GM19397 (cell line): Measurements from ENCODE around the gene LY9.

ENCODE experiments used
- ATAC-seq: cut with Tn5 transposase; IDR thresholded peaks from one replicate; pipeline ENCODE4 v1.9.1; 2021; ENCODE audit warnings: mild to moderate bottlenecking, moderate library complexity; ENCODE audit not compliant: unreplicated experiment

The LY9 gene

DNA sequence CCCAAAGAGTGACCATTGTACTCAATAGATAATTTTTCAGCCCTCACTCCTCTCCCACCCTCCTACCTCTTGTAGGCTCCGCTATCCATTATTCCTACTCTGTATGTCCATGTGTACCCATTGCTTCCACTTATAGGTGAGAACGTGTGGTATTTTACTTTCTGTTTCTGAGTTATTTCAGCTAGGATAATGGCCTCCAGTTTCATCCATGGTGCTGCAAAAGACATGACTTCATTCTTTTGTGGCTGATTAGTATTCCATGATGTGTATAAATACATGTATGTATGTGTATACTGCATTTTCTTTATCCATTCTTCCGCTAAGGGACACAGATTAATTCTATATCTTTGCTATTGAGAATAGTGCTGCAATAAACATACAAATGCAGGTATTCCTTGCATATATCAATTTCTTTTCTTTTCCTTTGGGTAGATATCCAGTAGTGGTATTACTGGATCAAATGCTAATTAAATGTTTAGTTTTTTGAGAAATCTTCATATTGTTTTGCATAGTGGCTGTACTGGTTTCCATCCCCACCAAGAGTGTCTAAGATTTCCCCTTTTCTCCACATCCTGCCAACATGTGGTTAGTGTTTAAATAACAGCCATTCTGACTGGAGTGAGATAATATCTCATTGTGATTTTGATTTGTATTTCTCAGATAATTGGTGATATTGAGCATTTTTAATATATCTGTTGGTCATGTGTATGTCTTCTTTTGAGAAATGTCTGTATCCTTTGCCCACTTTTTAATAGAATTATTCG lies 4.9 kb downstream of the LY9 start:
- no peak for ATAC-seq

DNA sequence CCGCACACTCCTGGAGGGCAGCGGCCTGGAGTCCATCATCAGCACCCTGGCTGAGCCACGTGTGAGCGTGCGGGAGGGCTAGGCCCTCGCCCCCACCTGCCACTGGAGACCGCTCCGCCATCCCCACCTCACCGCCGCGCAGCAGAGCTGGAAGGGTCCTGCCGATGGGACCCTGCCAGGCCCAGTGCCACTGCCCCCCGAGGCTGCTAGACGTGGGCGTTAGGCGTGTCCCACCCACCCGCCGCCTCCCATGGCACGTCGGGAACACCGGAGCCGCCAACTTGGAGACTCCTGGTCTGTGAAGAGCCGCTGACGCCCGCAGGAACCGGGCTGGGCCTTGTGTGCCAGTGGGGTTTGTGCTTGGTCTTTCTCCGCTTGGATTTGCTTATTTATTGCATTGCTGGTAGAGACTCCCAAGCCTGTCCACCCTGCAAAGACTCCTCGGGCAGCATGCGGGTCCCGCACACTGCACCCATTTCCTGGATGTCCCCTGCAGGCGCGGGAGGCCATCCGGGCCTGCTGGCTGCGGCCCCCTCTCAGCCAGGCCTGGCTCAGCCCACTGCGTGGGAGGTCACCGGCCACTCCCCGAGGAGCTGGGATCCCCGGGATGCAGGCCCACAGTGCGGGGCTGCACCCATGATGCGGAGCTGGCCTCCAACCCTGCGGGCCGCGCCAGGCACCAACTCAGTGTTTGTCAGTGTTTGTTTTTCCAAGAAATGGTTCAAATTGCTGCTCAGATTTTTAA lies 6.0 kb downstream of the LY9 start:
- no peak for ATAC-seq

DNA sequence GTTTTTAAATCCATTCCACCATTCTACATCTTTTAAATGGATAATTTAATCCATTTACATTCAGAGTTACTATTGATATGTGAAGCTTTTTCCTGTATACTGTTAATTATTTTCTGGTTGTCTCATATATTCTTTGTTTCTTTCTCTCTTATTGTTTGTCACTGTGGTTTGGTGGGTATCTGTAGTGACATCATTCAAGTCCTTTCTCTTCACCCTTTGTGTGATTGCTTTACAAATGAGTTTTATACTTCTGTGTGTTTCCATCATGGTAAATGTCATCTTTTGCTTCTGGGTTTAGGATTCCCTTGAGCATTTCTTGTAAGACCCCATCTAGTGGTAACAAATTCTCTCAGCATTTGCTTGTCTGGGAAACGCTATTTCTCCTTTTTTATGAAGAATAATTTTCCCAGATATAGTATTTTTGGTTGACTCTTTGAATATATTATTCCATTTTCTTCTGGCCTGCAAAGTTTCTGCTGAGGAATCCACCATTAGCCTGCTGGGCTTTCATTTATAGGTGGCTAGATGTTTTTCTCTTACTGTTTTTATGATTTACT lies 10.2 kb downstream of the LY9 start:
- no peak for ATAC-seq

DNA sequence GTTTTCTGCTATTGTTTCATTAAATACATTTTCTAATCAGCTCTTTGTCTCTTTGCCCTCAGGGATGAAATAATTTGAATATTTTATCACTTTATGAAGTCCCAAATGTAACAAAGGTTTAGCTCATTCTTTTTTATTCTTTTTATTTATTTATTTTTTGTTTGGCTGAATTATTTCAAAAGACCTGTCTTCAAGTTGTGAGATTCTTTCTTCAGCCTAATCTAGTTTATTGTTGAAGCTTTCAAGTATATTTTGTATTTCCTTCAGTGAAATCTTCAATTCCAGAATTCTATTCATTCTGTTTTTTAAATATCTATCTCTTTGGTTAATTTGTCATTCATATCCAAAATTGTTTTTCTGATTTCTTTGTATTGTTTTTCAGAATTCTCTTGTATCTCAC lies 10.8 kb downstream of the LY9 start:
- ATAC-seq: no peak

DNA sequence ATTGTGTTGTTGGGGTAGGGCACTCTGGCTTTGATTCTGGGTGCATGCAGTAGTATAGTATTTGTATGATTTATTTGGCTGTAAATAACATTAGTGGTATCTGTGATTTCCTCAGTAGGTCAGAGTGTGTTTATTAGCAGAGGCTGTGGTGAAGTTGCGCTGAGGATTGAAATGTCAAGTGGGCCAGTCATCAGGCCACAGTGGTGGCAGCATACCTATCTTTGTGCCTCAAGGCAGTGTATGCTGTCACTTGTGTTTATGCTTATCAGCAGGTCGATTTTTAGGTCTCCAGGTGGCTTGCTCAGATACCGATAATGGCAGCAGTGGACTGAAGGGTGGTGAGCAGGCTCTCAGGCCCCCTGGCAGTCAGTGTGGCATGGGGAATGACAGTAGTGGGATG lies 11.3 kb downstream of the LY9 start:
- no peak for ATAC-seq

DNA sequence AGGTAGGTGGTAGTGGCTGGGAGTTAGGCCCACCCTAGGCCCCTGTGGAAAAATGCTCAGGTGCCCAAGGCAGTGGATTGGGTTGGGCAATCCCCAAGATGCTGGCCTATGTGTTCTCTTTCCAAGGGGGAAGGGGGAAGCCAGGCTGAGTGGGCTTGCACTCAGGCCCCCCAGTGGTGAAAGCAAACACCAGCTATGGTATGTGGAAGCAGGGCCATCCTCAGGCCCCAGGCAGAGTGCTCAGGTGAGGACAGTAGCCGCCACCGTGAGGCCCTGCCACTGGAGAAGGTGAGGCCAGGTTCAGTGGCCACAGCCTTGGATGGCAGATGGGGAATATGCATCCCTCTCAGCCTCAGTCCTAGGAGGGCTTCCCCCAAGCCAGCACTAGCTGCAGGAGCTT lies 11.8 kb downstream of the LY9 start:
- no peak for ATAC-seq

DNA sequence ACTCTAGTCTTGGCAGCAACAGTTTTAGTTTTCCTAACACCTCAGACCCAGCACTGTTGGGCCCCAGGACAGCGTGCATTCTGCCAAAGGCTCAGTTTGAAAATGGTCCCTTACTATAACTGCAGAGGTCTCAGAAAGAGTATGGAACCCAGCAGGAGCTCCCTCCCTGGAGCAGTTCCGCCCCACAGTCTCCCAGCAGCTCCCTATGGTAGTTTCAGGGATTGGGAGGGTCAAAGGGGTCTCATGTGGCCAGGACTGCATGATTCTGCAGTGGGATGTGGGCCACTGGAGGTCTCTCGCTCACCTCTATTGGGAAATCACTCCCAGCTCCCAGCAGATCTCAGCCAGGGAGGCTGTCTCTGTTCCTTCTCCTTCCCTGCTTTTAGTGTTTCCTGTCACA lies 12.3 kb downstream of the LY9 start:
- no peak for ATAC-seq

DNA sequence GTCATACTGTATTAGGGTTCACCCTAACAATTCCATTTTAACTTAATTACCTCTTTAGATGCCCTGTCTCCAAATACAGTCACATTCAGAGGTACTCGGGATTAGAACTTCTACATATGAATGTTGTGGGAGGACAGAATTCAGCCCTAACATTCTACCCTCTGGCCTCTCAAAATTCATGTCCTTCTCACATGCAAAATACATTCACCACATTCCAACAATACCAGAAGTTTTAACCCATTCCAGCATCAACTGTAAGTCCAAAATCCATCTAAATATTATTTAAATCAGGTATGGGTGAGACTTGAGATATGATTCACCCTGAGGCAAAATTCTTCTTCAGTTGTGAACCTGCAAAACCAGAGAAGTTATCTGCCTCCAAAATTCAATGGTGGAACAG lies 14.5 kb downstream of the LY9 start:
- no peak for ATAC-seq

DNA sequence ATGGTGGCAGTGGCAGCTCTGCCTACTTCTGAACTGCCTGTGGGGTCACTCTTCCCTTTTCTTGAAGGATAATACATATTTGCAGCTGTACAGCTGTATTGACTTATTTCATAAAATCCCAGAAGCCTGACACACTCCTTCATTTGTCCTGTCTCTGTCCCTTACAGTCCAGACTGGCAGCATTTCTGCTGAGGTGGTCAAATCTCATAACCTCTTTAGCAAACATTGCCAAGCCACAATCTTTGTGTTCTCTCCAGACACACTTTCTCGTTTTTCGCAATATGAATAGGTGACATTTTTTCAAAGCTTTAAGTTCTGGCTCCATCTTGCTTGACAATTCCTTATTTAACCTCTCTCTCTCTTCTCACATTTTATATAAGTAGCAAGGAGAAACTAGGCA lies 15.2 kb downstream of the LY9 start:
- ATAC-seq: no peak

DNA sequence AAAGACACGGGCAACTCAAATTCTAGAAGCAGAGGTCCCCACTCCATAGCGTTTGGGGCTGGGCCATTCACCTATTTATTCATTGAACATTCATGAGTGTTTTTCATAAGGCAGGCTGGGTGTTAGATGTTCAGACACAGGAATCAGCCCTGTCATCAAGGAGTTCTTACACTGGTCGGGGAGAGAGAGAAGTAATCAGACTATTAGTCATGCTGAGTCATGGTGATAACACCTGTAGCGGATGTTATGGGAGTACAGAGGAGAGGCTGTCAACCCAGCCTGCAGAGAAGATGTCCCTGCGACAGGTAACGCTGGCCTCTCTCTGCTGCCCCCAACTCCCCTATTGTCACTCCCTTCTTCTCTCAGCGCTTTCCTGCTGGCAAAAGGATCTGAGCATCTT lies 17.2 kb downstream of the LY9 start:
- no peak for ATAC-seq

DNA sequence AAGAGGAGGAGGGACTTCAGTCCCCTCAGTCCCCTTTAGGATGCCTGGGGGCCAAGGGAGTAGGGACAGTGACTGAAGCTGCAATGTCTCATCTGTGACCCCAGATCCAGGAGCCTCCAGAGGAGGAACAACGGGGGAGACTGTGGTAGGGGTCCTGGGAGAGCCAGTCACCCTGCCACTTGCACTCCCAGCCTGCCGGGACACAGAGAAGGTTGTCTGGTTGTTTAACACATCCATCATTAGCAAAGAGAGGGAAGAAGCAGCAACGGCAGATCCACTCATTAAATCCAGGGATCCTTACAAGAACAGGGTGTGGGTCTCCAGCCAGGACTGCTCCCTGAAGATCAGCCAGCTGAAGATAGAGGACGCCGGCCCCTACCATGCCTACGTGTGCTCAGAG lies 18.3 kb downstream of the LY9 start:
- no peak for ATAC-seq

DNA sequence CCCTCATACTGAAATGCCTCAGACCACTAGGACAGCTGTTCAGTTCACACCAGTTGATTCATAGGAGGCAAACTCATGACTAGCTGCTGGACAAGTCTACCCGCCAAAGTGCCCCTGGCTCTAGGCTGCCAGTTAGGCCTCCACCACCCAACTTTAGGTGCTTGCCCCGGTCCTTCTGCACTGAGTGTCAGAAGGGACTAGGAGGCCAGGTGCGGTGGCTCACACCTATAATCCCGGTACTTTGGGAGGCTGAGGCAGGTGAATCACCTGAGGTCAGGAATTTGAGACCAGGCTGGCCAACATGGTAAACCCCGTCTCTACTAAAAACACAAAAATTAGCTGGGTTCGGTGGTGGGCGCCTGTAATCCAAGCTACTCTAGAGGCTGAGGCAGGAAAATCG lies 18.9 kb downstream of the LY9 start:
- ATAC-seq: no peak

DNA sequence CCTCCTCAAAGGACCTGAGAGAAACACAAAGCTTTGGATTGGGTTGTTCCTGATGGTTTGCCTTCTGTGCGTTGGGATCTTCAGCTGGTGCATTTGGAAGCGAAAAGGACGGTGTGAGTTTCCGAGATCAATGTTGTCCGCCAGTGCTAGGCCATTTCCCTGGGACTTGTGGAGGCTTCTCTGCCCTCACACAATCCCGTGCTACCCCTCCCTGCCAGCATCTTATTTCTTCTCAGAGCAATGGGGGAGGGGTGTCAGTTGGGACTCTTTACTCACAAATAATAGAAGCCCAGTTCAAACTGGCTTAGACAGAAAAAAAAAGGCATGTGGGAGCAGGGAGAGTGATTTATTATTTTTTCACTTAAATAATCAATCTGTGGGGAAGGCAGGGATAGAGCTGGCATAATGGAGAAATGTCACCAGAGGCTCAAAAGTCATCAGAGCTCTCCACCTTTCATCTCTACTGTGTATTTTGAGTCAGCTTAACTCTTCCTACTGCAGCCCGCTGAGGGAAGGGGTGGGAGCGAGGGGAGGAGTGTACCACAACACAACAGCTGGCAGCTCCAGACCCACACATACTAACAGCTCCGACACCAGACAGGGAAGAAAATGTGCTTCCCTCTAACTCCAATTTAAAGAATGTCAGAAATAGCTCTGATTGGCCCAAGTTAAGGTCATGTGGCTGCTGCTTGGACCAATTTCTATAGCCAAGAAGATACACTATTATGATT lies 22.4 kb downstream of the LY9 start:
- ATAC-seq: no peak

DNA sequence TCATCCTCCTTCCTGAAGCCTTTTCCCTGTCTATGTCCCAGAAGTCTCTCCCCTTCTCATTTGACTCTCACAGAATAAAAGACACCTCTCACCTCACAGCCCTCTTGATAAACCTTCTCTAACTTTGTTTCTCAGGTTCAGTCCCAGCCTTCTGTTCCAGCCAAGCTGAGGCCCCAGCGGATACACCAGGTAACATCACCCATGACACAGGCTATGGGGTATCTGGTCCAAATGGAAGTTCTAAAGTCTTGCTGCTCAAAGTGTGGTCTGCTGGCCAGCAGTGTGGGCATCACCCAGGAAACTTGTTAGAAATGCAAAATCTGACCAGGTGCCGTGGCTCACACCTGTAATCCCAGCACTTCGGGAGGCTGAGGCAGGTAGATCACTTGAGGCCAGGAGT lies 23.2 kb downstream of the LY9 start:
- no peak for ATAC-seq

DNA sequence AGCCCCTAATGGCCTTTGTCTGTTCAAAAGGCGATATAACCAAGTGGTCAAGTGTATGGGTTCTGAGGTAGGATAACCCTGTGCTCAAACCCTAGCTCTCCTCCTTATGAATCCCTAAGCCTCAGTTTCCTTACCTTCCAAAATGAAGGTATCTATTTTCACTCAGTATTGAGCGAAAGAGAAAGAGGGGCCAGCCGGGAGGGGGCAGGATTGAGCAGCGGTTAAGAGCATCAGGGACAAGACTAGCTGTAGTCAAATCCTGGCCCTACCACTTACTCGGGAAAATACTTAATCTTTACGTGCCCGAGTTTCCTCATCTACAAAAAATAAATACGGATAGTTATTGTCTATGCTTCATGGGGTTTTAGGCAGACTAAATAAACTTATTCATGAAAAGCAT lies 25.7 kb downstream of the LY9 start:
- ATAC-seq: no peak

DNA sequence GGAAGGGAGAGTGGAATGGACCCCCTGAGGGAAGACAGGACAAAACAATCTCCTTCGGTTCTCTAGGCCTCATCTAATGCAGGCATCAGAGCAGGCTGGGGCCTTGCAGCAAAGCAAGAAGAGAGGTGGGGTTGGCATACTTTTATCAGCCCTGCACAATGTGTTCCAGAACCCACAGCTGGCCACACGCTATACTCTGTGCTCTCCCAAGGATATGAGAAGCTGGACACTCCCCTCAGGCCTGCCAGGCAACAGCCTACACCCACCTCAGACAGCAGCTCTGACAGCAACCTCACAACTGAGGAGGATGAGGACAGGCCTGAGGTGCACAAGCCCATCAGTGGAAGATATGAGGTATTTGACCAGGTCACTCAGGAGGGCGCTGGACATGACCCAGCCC lies 27.3 kb downstream of the LY9 start:
- no peak for ATAC-seq

DNA sequence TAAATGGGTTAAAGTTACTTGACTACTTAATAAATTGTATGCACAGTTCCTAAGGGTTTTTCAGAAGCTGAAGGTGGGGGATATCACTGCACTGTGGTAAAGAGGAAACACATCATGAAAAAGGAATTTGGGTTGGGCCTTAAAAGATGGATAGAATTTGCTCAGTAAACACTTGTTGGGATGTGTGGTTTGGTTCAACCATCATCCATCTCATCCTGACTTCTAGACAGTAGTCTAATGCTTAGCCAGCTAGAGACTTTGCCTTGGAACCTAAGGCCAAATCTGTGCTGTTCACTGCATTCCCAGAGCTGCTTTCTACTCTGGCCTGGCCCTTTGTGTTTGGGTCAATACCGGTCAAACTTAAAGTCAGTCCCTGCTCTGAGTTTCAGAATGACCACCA lies 30.6 kb downstream of the LY9 start:
- no peak for ATAC-seq

DNA sequence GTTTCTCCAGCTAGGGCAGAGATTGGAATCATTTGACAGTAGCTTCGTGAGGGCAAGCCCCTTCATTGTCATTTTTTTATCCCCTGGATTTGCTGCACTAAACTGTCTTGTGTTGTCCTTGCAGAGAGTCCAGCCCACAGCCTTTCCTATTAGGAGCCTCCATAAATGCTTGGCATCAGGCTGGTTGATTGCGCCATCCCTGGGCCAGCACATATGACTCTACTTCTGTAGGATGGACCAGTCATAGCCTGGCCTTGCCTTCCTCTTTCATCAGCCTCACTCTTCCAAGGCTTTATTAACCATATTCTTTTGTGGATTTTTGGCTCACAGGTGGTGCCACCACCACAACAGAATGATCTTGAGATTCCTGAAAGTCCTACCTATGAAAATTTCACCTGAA lies 31.4 kb downstream of the LY9 start:
- ATAC-seq: no peak

DNA sequence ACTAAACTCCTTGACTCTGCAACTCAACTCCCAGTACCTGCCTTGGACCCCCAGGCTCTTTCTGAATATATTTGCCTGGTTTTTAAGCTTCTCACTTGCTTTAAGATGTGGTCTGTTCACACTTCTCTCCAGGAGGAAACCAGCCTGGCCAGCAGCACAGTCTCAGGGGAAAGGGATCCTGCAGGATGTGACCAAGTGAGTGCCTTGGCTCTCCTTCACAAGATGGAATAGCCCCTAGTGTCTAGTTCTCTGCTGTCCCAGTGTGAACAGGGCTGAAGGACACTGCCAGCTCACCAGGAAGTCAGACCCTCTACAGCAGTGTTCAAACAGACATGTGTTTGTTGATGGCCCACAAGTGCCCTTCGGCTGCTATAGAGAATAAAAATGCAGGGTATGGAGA lies 33.8 kb downstream of the LY9 start:
- no peak for ATAC-seq

DNA sequence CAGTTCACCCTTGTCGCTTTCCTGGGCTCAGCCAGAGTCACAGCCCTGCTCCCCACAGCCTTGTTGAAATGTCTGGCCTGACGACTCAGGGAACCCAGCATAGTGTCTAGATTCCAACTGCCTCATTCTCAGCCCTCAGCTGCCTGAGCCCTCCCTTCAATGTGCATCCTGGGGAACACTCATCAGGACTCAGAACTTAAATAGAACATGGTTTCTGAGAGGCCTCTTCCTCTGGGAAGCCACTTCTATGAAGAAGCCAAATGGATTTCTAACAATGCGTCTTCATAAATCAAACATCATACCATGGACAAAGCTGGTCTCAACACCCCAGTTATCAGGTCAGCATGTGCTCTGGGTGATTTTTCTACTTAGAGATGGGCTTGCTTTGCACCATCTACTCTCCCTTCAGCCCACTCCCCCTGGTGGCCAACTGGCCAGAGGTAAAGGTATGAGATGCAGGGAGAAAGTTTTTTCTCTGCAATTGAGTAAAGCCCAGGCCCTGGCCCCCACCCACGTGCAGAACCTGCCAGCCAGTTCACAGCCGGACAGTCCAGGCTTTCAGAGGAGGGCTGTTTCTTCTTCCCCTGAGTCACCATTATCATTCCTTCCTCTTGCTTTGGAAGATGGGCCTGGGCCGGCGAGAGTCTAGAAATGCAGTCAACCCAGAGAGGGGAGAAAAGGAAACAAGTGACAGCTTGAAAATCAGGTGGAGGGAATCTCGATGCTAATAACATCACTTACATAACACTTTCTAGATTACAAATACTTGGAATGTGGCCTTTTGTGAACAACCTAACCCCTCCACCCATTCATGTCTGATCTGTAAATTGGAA lies 34.6 kb downstream of the LY9 start:
- ATAC-seq: no peak
